DND-41 (cell line): Measurements from ENCODE around the gene PRELP.
A peak's percentile ranks its signal among the peaks of the same experiment; 100 is the strongest.

Source experiments
- ATAC-seq: fragments of 200-7000 bp; cut with Tn5 transposase; 3 replicates; pipeline ENCODE4 v1.9.1; 2021; ENCODE audit warnings: low read depth; ENCODE audit not compliant: insufficient read depth
- DNase-seq: peaks from one replicate; pipeline ENCODE4 v3.0.0-alpha.2; 2020
- H2AFZ ChIP-seq: 2 replicates; pipeline ENCODE4 v1.6.0; 2012; ENCODE audit warnings: low read depth, low read length
- H3K27ac ChIP-seq: 2 replicates; pipeline ENCODE4 v1.5.1; 2012; ENCODE audit warnings: low read length, inconsistent platforms
- H3K27me3 ChIP-seq: fragments of 200-600 bp; sonication (generic); 2 replicates; pipeline ENCODE4 v1.6.0; 2012; ENCODE audit warnings: low read length, mild to moderate bottlenecking, inconsistent platforms; ENCODE audit not compliant: insufficient read depth, poor library complexity
- H3K36me3 ChIP-seq: 2 replicates; pipeline ENCODE4 v1.5.1; 2012; ENCODE audit warnings: low read length, inconsistent platforms; ENCODE audit not compliant: insufficient read depth
- H3K4me1 ChIP-seq: 2 replicates; pipeline ENCODE4 v1.5.1; 2012; ENCODE audit warnings: mild to moderate bottlenecking, low read length; ENCODE audit not compliant: insufficient read depth
- H3K4me2 ChIP-seq: 2 replicates; pipeline ENCODE4 v1.6.0; 2012; ENCODE audit warnings: mild to moderate bottlenecking, moderate library complexity, low read length, inconsistent platforms; ENCODE audit not compliant: insufficient read depth
- H3K4me3 ChIP-seq, 2 experiments: fragments of 200-600 bp in 1 of 2; shearing (Covaris generic) in 1 of 2; 2 replicates each; pipeline ENCODE4 v1.5.1; 2012 to 2016; ENCODE audit warnings: inconsistent platforms in 2 of 2, low read length in 2 of 2, mild to moderate bottlenecking in 2 of 2, low read depth in 1 of 2, moderate library complexity in 1 of 2
- H3K79me2 ChIP-seq: 2 replicates; pipeline ENCODE4 v1.6.0; 2012; ENCODE audit warnings: low read length, inconsistent platforms; ENCODE audit not compliant: insufficient read depth
- H3K9ac ChIP-seq: 2 replicates; pipeline ENCODE4 v1.6.0; 2012; ENCODE audit warnings: low read depth, mild to moderate bottlenecking, inconsistent platforms, low read length, moderate library complexity
- H3K9me3 ChIP-seq: 2 replicates; pipeline ENCODE4 v1.5.1; 2012; ENCODE audit warnings: low read length, moderate library complexity, mild to moderate bottlenecking, inconsistent platforms; ENCODE audit not compliant: insufficient read depth, severe bottlenecking
- H4K20me1 ChIP-seq: 2 replicates; pipeline ENCODE4 v1.6.0; 2012; ENCODE audit warnings: low read length; ENCODE audit not compliant: insufficient read depth
- EZH2 ChIP-seq: IDR thresholded peaks from 3 replicates; pipeline ENCODE4 v1.6.1; 2012; ENCODE audit warnings: borderline replicate concordance, low read depth, mild to moderate bottlenecking, moderate library complexity, low read length, inconsistent platforms; ENCODE audit not compliant: severe bottlenecking
- TF ChIP-seq, protein P1 (sequence below): IDR thresholded peaks from 2 replicates; pipeline ENCODE4 v1.5.1; 2012; ENCODE audit warnings: borderline replicate concordance, low read length, moderate library complexity, mild to moderate bottlenecking; ENCODE audit not compliant: poor library complexity, severe bottlenecking; ENCODE audit errors: extremely low read depth

The PRELP gene

DNA sequence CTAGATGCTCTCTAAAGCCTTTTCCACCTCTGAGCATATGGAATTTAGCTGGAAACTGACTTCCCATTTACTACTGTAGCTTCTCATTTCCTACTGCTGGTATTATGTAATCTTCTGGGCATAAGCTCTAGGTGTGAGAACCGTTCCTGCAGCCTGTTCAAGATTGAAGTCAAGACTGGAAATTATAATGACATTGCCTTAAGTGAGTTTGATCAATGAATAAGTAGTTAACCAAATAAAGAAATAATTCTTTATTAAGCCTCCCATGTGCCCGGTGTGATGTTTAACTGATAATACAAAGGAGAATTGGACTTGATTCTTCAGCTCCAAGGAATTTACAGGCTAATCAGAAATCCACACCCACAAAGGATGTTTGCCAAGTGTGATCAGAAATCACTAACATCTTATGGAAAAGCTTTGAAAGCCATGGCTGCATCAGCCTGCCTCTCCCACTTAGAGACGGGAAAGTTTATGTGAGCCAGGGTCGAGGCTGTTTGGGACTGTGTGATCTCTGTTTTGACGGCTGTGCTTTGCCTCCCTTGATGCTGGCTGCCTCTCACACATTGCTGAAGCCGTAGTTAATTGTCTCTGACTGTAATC is 36.4 kb upstream of the PRELP start:
- Histone ChIP-seq H2AFZ (no peak overlapping the region), H3K4me2 (no peak overlapping the region), H3K27me3 (peaks cover 55% of the 10 kb centered on the region), H3K9me3 (no peaks in the 10 kb centered on the region), H3K4me3 (no peak overlapping the region), H3K4me1 (no peaks in the 10 kb centered on the region), H3K36me3 (no peaks in the 10 kb centered on the region), H3K79me2 (no peaks in the 10 kb centered on the region), H3K27ac (no peak overlapping the region), H4K20me1 (no peaks in the 10 kb centered on the region), H3K9ac (no peak overlapping the region)
- ATAC-seq (no peak), DNase-seq (no peak)
- no peak for TF ChIP-seq EZH2
- TF ChIP-seq, protein P1, sequence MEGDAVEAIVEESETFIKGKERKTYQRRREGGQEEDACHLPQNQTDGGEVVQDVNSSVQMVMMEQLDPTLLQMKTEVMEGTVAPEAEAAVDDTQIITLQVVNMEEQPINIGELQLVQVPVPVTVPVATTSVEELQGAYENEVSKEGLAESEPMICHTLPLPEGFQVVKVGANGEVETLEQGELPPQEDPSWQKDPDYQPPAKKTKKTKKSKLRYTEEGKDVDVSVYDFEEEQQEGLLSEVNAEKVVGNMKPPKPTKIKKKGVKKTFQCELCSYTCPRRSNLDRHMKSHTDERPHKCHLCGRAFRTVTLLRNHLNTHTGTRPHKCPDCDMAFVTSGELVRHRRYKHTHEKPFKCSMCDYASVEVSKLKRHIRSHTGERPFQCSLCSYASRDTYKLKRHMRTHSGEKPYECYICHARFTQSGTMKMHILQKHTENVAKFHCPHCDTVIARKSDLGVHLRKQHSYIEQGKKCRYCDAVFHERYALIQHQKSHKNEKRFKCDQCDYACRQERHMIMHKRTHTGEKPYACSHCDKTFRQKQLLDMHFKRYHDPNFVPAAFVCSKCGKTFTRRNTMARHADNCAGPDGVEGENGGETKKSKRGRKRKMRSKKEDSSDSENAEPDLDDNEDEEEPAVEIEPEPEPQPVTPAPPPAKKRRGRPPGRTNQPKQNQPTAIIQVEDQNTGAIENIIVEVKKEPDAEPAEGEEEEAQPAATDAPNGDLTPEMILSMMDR: no peak

DNA sequence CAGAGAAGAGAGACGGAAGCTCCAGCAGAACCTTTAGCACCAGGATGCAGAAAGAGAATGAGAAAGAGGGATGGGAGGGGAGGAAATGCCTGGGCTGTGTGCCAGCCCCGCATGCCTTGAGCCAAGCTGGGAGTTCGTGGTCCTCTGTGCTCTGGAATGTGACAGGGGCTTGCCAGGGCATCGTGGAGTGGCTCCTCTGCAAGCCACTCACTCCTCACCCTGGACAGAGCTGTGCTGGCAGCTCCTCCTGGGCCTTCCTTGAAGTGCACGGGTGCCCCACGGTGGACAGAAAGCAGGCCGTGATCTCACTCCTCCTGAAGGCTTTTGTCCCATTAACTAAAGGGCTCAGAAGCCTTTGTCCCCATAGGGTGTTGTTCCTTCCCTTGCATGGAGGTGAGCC is 34.8 kb upstream of the PRELP start:
- no peak for ATAC-seq
- H3K9me3 ChIP-seq: peaks cover 7% of the 10 kb centered on the region
- TF ChIP-seq EZH2: no peak
- TF ChIP-seq, protein P1: peak; percentile 43
- no peak overlapping the region for H3K4me3 ChIP-seq
- no peak overlapping the region for H3K4me2 ChIP-seq
- H2AFZ ChIP-seq: no peak overlapping the region
- no peaks in the 10 kb centered on the region for H3K79me2 ChIP-seq
- H4K20me1 ChIP-seq: no peaks in the 10 kb centered on the region
- no peak overlapping the region for H3K9ac ChIP-seq
- no peaks in the 10 kb centered on the region for H3K4me1 ChIP-seq
- H3K36me3 ChIP-seq: no peaks in the 10 kb centered on the region
- DNase-seq: peak; percentile 6
- no peak overlapping the region for H3K27ac ChIP-seq
- peaks cover 52% of the 10 kb centered on the region for H3K27me3 ChIP-seq

DNA sequence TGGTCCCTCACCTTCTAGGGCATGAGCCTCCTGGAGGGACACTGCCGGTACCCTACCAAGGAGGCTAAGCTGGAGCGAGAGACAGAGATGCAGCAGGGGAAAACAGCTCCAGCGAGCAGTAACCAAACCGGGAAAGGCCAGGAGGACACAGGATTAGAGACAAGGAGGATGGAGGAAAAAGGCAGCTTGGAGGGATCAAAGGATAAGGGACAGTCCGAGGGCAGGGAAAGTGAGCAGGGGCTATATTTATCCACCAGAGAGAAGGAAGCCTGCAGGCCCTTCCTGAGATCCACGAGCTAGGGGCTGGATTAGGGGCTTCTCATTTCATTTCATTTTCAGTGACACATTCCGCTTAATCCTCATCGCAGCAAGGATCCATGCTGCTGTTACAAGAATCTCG is 33.8 kb upstream of the PRELP start:
- ATAC-seq (no peak), DNase-seq (no peak)
- no peaks in the 10 kb centered on the region for H4K20me1 ChIP-seq
- H3K4me1 ChIP-seq: no peaks in the 10 kb centered on the region
- H2AFZ ChIP-seq: no peak overlapping the region
- H3K36me3 ChIP-seq: no peaks in the 10 kb centered on the region
- H3K79me2 ChIP-seq: no peaks in the 10 kb centered on the region
- TF ChIP-seq EZH2: no peak
- TF ChIP-seq, protein P1: no peak
- no peak overlapping the region for H3K4me3 ChIP-seq
- peaks cover 7% of the 10 kb centered on the region for H3K9me3 ChIP-seq
- no peak overlapping the region for H3K27ac ChIP-seq
- H3K27me3 ChIP-seq: peaks cover 56% of the 10 kb centered on the region
- no peak overlapping the region for H3K9ac ChIP-seq
- no peak overlapping the region for H3K4me2 ChIP-seq

DNA sequence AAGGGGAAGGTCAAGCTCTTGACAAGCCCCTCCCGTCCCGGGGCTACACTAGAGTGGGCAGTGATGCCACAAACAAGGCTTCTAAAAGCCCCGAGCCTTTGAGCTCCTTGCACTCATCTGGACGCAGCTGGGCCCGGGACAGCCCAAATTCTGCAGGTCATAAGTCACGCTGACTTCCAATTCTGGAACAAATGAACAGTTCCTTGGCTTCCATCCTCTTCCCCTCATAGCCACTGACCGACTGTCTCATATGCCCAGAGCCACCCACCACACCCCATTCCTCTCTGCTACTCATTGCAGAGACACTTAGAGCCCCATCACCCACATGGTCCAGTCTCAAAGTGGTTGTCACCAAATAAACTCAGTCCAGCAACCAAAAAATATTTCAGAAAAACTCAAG is 32.8 kb upstream of the PRELP start:
- Histone ChIP-seq H3K27me3 (peaks cover 64% of the 10 kb centered on the region), H3K4me2 (no peak overlapping the region), H3K27ac (no peak overlapping the region), H3K9me3 (peaks cover 7% of the 10 kb centered on the region), H4K20me1 (no peaks in the 10 kb centered on the region), H3K4me1 (no peaks in the 10 kb centered on the region), H3K36me3 (no peaks in the 10 kb centered on the region), H3K4me3 (no peak overlapping the region), H3K9ac (no peak overlapping the region), H3K79me2 (no peaks in the 10 kb centered on the region), H2AFZ (no peak overlapping the region)
- no peak for DNase-seq
- no peak for TF ChIP-seq EZH2
- TF ChIP-seq, protein P1: no peak
- ATAC-seq: no peak
